Measurements from ENCODE around the gene BSND. TPM values are rescaled to one million over a fixed set of nuclear protein-coding genes. Genes with fewer than 3 reads are reported as not detected.

The BSND gene
- total RNA-seq (not detected), polyA plus RNA-seq (not detected)

GRCh38 chr1:54998677-54999076, at the start of gene BSND:
Gene BSND, plus strand, starts transcription at chr1:54998933. Its CDS starts 254 bp downstream, at chr1:54999187.
- peaks cover 17% of the 10 kb centered on the region for H3K27me3 ChIP-seq (ENCODE audit: insufficient read depth, low read length, poor library complexity, severe bottlenecking)

GRCh38 chr1:54949053-54949452, 49.7 kb upstream of the BSND start:
- Mint-ChIP-seq H3K4me3 (no peak overlapping the region), H3K27ac (peak overlapping the region in 4 of 8 donors; percentile 9 to 82 (median 30)), H3K9me3 (no peaks in the 10 kb centered on the region), H3K4me1 (peaks cover 22 to 27% (median 24%) of the 10 kb centered on the region in 3 donors), H3K36me3 (no peaks in the 10 kb centered on the region), H3K27me3 (peaks cover 0 to 7% of the 10 kb centered on the region in 2 donors)
- ChIA-PET CTCF (interaction anchor here (1.1 to 8.2 kb wide), 3 partner anchors 8 to 49 kb away, joined by 3 to 111 read pairs (median 13); partner anchors contain the start of gene BSND), POLR2A (no interaction called here)
- H3K9me3 ChIP-seq (ENCODE audit: low read length) = no peaks in the 10 kb centered on the region
- no peaks in the 10 kb centered on the region for H3K4me1 ChIP-seq (ENCODE audit: insufficient read depth, low read length)
- no peak overlapping the region for H3K4me3 ChIP-seq (ENCODE audit: low read length)
- no peaks in the 10 kb centered on the region for H3K27me3 ChIP-seq (ENCODE audit: insufficient read depth, low read length, poor library complexity, severe bottlenecking)
- no peaks in the 10 kb centered on the region for H3K36me3 ChIP-seq (ENCODE audit: insufficient read depth, low read length)
- no peak overlapping the region for H3K27ac ChIP-seq (ENCODE audit: low read depth, low read length)
- DNase-seq = peak in 1 of 5 donors; percentile 3

More at GRCh38 chr1:54998677-54999076, at the start of gene BSND:
- Histone ChIP-seq H3K9me3 (ENCODE audit: low read length) (no peaks in the 10 kb centered on the region), H3K4me1 (ENCODE audit: insufficient read depth, low read length) (peaks cover 21% of the 10 kb centered on the region), H3K4me3 (ENCODE audit: low read length) (no peak within 1 kb of the TSS), H3K36me3 (ENCODE audit: insufficient read depth, low read length) (no peaks in the 10 kb centered on the region), H3K27ac (ENCODE audit: low read depth, low read length) (no peak within 1 kb of the TSS)
- ChIA-PET CTCF (interaction anchor here (7.5 kb wide), 1 partner anchor 52 kb away, joined by 111 read pairs; no protein-coding TSS in a partner anchor), POLR2A (no interaction called here)
- H3K27ac Mint-ChIP-seq = no peak within 1 kb of the TSS
- H3K4me1 Mint-ChIP-seq = peaks cover 22 to 30% (median 26%) of the 10 kb centered on the region in 3 donors
- no peak for DNase-seq
- H3K4me3 Mint-ChIP-seq = no peak within 1 kb of the TSS
- H3K36me3 Mint-ChIP-seq = no peaks in the 10 kb centered on the region
- H3K9me3 Mint-ChIP-seq = no peaks in the 10 kb centered on the region
- H3K27me3 Mint-ChIP-seq = peaks cover 25 to 51% of the 10 kb centered on the region in 2 donors

- Histone ChIP-seq H3K36me3 (ENCODE audit: insufficient read depth, low read length) (no peaks in the 10 kb centered on the region), H3K9me3 (ENCODE audit: low read length) (no peaks in the 10 kb centered on the region), H3K27me3 (ENCODE audit: insufficient read depth, low read length, poor library complexity, severe bottlenecking) (no peaks in the 10 kb centered on the region), H3K4me1 (ENCODE audit: insufficient read depth, low read length) (no peaks in the 10 kb centered on the region), H3K4me3 (ENCODE audit: low read length) (no peak overlapping the region), H3K27ac (ENCODE audit: low read depth, low read length) (no peak overlapping the region)
- POLR2A ChIA-PET = interaction anchor here (0.6 kb wide), 1 partner anchor 283 kb away, joined by 3 read pairs; no protein-coding TSS in a partner anchor
- H3K9me3 Mint-ChIP-seq = peaks cover 0 to 2% (median 0%) of the 10 kb centered on the region in 5 donors
- peaks cover 20 to 26% (median 22%) of the 10 kb centered on the region in 3 donors for H3K4me1 Mint-ChIP-seq
- DNase-seq = no peak
- H3K27ac Mint-ChIP-seq = peak overlapping the region in 1 of 8 donors; percentile 21
- H3K4me3 Mint-ChIP-seq = peak overlapping the region in 2 of 7 donors; percentile 10 to 32
- H3K36me3 Mint-ChIP-seq = no peaks in the 10 kb centered on the region
- CTCF ChIA-PET = interaction anchor here (1.1 to 8.2 kb wide), 8 partner anchors 9 to 72 kb away, joined by 3 to 111 read pairs (median 6); partner anchors contain the start of gene BSND
- H3K27me3 Mint-ChIP-seq = peaks cover 0 to 11% of the 10 kb centered on the region in 2 donors
These were observed 48.7 kb upstream of the BSND start for GRCh38 chr1:54950006-54950368.

GRCh38 chr1:54950369-54951163, 48.2 kb upstream of the BSND start:
- H3K4me3 ChIP-seq (ENCODE audit: low read length) = no peak overlapping the region
- no peaks in the 10 kb centered on the region for H3K9me3 ChIP-seq (ENCODE audit: low read length)
- CTCF ChIA-PET = interaction anchor here (0.7 to 8.2 kb wide), 10 partner anchors 10 to 72 kb away, joined by 3 to 111 read pairs (median 6); partner anchors contain the start of gene BSND
- POLR2A ChIA-PET = no interaction called here
- peaks cover 0 to 6% of the 10 kb centered on the region in 2 donors for H3K27me3 Mint-ChIP-seq
- peak overlapping the region in 2 of 8 donors; percentile 21 to 40 for H3K27ac Mint-ChIP-seq
- peak overlapping the region in 4 of 7 donors; percentile 15 to 46 (median 34) for H3K4me3 Mint-ChIP-seq
- peaks cover 15 to 21% (median 16%) of the 10 kb centered on the region in 3 donors for H3K4me1 Mint-ChIP-seq
- DNase-seq = peak; percentile 21 to 54 (median 27)
- no peaks in the 10 kb centered on the region for H3K36me3 ChIP-seq (ENCODE audit: insufficient read depth, low read length)
- H3K9me3 Mint-ChIP-seq = peaks cover 0 to 2% (median 0%) of the 10 kb centered on the region in 5 donors
- no peak overlapping the region for H3K27ac ChIP-seq (ENCODE audit: low read depth, low read length)
- H3K27me3 ChIP-seq (ENCODE audit: insufficient read depth, low read length, poor library complexity, severe bottlenecking) = no peaks in the 10 kb centered on the region
- no peaks in the 10 kb centered on the region for H3K36me3 Mint-ChIP-seq
- no peaks in the 10 kb centered on the region for H3K4me1 ChIP-seq (ENCODE audit: insufficient read depth, low read length)

- Histone ChIP-seq H3K9me3 (ENCODE audit: low read length) (no peaks in the 10 kb centered on the region), H3K36me3 (ENCODE audit: insufficient read depth, low read length) (no peaks in the 10 kb centered on the region), H3K27me3 (ENCODE audit: insufficient read depth, low read length, poor library complexity, severe bottlenecking) (no peaks in the 10 kb centered on the region), H3K4me1 (ENCODE audit: insufficient read depth, low read length) (no peaks in the 10 kb centered on the region), H3K4me3 (ENCODE audit: low read length) (no peak overlapping the region), H3K27ac (ENCODE audit: low read depth, low read length) (no peak overlapping the region)
- H3K27ac Mint-ChIP-seq = no peak overlapping the region
- H3K4me1 Mint-ChIP-seq = peaks cover 15 to 18% (median 16%) of the 10 kb centered on the region in 3 donors
- no peak overlapping the region for H3K4me3 Mint-ChIP-seq
- peaks cover under 1 to 6% of the 10 kb centered on the region in 2 donors for H3K27me3 Mint-ChIP-seq
- ChIA-PET POLR2A (no interaction called here), CTCF (interaction anchor here (1.4 to 1.9 kb wide), 2 partner anchors 14 to 26 kb away, joined by 5 to 9 read pairs; no protein-coding TSS in a partner anchor)
- H3K36me3 Mint-ChIP-seq = no peaks in the 10 kb centered on the region
- no peak for DNase-seq
- peaks cover 0 to 2% (median 0%) of the 10 kb centered on the region in 5 donors for H3K9me3 Mint-ChIP-seq
These were observed 46.9 kb upstream of the BSND start for GRCh38 chr1:54951810-54952226.

DNA sequence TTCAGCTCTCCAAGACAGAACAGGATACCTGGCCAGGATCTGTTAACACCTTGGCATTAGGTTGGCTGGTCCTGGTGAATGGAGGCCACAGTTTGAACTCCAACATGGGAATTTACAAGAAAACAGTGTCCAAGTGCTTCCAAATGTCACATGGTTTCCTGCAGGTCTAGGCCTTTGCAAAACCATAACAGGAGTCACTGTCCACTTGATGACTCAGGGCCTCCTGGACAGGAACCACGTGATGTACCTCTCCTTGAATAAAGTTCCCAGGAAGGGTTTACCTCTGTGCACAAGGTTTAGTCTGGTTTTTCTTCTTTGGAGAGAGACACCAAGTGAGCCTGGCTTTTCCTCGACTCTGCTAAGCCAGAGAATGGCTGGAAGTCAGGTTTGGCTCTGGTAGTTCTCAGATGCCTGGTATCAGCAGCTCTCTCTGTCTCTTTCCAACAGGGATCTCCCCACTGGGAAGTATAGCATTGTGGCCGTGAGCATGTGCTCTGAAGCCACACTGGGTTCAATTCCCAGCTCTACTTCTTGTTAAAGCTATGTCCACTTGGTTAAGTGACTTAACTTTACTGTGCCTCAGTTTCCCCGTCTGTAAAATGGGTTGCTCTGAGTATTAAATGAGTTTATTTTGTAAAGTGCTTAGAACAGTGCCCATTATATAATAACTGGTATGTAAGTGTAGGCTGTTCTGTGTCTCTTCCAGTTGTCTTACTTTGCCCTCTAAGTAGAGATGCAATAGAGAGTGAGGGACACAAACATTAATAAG, 45.6 kb upstream of the BSND start:
- Mint-ChIP-seq H3K9me3 (peaks cover 0 to 10% (median 9%) of the 10 kb centered on the region in 5 donors), H3K4me1 (peaks cover 15 to 18% (median 16%) of the 10 kb centered on the region in 3 donors)

DNA sequence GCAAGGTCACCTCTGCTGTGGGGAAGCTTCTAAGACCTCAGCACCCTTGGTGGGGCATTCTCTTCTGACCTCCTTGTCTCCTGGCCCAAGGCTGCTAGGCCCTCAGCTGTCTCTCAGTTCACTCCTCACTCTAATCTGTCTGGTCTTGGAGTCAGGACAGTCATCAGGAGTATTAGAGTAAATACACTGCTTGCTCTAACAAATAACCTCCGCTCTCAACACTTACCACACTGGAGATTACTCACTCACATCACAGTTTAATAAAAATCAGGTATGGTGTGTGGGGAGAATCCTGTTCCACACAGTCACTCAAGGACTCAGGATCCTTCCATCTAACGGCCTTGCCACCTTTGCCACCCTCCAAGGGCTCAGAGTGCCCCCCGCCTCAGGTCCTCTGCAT, 44.9 kb upstream of the BSND start:
- H3K36me3 ChIP-seq (ENCODE audit: insufficient read depth, low read length) = no peaks in the 10 kb centered on the region
- no peaks in the 10 kb centered on the region for H3K9me3 ChIP-seq (ENCODE audit: low read length)
- Mint-ChIP-seq H3K27ac (no peak overlapping the region), H3K9me3 (peaks cover 2 to 16% (median 10%) of the 10 kb centered on the region in 5 donors), H3K4me1 (peaks cover 15 to 16% (median 15%) of the 10 kb centered on the region in 3 donors), H3K36me3 (peaks cover 0 to 9% (median 0%) of the 10 kb centered on the region in 3 donors), H3K27me3 (peaks cover 6 to 11% of the 10 kb centered on the region in 2 donors), H3K4me3 (no peak overlapping the region)
- ChIA-PET CTCF (interaction anchor here (1.6 kb wide), 1 partner anchor 42 kb away, joined by 4 read pairs; no protein-coding TSS in a partner anchor), POLR2A (no interaction called here)
- DNase-seq = no peak
- no peaks in the 10 kb centered on the region for H3K27me3 ChIP-seq (ENCODE audit: insufficient read depth, low read length, poor library complexity, severe bottlenecking)
- no peak overlapping the region for H3K4me3 ChIP-seq (ENCODE audit: low read length)
- H3K4me1 ChIP-seq (ENCODE audit: insufficient read depth, low read length) = no peaks in the 10 kb centered on the region
- H3K27ac ChIP-seq (ENCODE audit: low read depth, low read length) = no peak overlapping the region

More for the DNA sequence above, 45.6 kb upstream of the BSND start:
- peaks cover 0 to 8% (median 0%) of the 10 kb centered on the region in 3 donors for H3K36me3 Mint-ChIP-seq
- ChIA-PET POLR2A (no interaction called here), CTCF (interaction anchor here (1.6 kb wide), 1 partner anchor 43 kb away, joined by 4 read pairs; no protein-coding TSS in a partner anchor)
- no peaks in the 10 kb centered on the region for H3K9me3 ChIP-seq (ENCODE audit: low read length)
- no peaks in the 10 kb centered on the region for H3K4me1 ChIP-seq (ENCODE audit: insufficient read depth, low read length)
- no peak for DNase-seq
- no peak overlapping the region for H3K4me3 ChIP-seq (ENCODE audit: low read length)
- no peak overlapping the region for H3K4me3 Mint-ChIP-seq
- no peaks in the 10 kb centered on the region for H3K36me3 ChIP-seq (ENCODE audit: insufficient read depth, low read length)
- H3K27me3 Mint-ChIP-seq = peaks cover 6 to 10% of the 10 kb centered on the region in 2 donors
- no peak overlapping the region for H3K27ac Mint-ChIP-seq
- no peak overlapping the region for H3K27ac ChIP-seq (ENCODE audit: low read depth, low read length)
- no peaks in the 10 kb centered on the region for H3K27me3 ChIP-seq (ENCODE audit: insufficient read depth, low read length, poor library complexity, severe bottlenecking)

Data from CD8-positive, alpha-beta memory T cell (primary cell).